Dedifferentiated amniotic fluid mesenchymal stem cell (primary cell): ENCODE measurements around the gene PTPRM.
"Not testable (repeated sequence)": the region's sequence is repeated elsewhere in the genome, so short reads cannot be mapped to it uniquely, and the experiment has no call there.

Experiments used
- DNase-seq: peaks from one replicate; pipeline ENCODE4 v3.0.0-alpha.2; 2016; ENCODE audit errors: extremely low spot score

The PTPRM gene

DNA sequence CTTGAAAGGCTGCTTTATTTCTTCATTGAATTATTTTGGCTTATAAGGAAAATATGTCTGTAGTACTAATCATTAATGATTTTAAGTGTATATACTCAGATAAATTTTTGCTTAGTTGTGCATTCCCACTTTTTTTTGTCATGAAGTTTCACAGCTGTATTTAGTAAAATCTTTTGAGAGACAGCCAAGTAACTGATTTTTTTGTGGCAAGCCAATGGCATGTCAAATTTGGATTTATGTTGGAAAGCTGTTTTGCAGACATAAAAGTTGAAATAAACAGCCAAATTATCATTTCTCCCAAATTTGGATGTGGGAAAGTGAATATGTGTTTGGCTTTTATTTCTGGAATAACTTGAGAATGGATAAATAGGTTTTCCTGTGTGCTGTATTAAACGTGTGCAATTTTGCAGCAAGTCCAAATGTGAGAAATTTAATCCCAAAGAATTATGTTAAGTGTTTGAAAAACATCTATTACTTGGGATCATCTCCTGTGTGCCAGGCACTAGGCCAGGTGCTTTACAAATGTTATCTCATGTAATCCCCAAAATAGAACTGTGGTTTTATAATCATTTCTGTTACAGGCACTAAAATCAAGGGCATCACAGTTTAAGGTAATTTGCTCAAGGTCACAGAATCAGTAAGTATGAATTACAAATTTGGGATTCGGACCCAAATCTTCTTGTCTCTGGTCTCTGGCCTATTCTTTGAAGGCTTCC, 160.4 kb downstream of the PTPRM start:
- DNase-seq: peak; percentile 34

DNA sequence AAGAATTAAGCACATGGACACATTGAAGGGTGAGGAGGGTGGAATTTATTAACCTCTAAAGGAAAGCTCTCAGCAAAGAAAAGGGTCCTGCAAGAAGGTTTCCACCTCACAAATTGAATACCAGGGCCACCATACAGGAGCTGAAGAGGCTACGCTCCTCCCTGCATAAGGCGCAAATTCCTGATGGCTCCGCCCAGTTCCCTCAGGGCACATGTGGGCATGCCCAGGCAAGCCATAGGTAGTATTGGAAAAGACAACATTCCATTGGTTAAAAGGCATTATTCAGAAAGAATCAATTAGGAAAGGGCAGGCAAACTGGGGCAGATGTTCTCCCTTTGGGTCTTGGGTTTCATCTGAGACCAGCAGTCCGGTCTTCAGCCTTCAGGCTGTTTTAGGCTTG, 161.2 kb downstream of the PTPRM start:
- DNase-seq: no peak

DNA sequence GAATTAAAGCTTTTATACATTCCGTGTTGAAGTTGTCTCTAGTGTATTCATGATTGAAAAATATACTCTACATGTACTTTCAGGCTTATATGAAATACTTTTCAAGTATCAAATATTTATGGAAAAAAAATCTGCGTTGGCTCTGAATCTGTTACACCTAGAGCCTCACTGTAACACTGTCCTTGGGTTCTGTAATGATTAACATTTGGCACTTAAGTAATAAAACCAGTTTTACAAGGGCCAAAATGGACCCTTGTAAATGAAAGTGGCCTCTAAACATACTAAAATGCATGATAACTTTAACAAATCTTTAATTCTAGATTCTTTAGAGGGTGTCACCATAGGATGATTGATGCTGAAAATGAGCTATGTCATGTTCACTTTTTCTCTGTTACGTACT, 162.8 kb downstream of the PTPRM start:
- no peak for DNase-seq

GRCh38 chr18:7730682-7731081, 163.6 kb downstream of the PTPRM start:
- DNase-seq: no peak

GRCh38 chr18:7733642-7734041, 166.5 kb downstream of the PTPRM start:
- no peak for DNase-seq

DNA sequence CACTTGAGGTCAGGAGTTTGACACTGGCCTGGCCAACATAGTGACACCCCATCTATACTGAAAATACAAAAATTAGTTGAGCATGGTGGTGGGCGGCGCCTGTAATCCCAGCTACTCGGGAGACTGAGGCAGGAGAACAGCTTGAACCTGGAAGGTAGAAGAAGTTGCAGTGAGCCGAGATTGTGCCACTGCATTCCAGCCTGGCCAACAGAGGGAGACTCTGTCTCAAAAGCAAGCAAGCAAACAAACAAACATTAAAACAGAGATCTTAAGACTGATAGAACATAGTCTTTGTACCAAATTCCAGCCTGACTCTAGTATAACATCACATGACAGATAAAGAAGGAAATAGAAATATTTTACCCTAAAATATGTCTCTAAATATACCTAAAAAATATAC, 168.1 kb downstream of the PTPRM start:
- DNase-seq: no peak

GRCh38 chr18:7735626-7736175, 168.6 kb downstream of the PTPRM start:
- DNase-seq: no peak

GRCh38 chr18:7736526-7736925, 169.4 kb downstream of the PTPRM start:
- DNase-seq: not testable (repeated sequence)

DNA sequence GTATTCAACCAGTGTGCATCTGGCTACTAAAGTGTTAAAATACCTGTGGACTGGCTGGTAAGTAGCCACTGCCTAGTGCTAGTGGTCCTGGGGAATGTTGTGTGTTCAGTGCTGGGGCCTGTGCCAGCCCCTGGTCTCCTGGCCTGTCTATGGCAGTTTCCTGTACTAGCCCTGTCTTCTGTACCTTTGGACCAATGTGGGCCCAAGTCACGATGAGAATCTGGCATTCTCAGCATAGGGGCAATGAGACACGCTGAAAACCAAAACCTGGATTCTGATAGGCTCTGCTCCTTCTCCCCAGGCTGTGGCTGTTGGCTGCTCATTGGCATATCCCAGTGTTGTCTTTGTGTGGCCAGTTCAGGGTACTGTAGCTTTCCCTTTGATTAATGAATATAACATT, 170.4 kb downstream of the PTPRM start:
- DNase-seq: no peak

- DNase-seq: peak; percentile 43
Measured at GRCh38 chr18:7740821-7741220, 173.7 kb downstream of the PTPRM start.

- no peak for DNase-seq
Measured at GRCh38 chr18:7741640-7742039, 174.5 kb downstream of the PTPRM start.

- DNase-seq: no peak
Measured at GRCh38 chr18:7742224-7742623, 175.1 kb downstream of the PTPRM start.

- no peak for DNase-seq
Measured at GRCh38 chr18:7743256-7743655, 176.1 kb downstream of the PTPRM start.

DNA sequence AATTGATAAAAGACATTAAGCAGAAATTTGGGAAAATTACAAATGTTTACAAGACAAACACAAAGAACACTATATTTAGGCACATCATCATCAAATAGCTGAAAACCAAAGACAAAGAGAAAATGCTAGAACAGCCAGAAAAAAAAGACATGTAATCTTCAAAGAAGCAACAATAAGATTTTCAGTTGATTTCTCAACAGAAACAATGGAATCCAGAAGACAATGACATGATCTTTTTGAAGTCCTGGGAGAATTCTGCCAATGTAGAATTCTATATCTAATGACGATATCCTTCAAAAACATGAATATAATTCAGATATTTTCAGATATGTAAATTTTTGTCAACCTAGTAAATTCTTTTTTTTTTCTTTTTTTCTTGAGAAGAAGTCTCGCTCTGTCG, 179.0 kb downstream of the PTPRM start:
- no peak for DNase-seq

DNA sequence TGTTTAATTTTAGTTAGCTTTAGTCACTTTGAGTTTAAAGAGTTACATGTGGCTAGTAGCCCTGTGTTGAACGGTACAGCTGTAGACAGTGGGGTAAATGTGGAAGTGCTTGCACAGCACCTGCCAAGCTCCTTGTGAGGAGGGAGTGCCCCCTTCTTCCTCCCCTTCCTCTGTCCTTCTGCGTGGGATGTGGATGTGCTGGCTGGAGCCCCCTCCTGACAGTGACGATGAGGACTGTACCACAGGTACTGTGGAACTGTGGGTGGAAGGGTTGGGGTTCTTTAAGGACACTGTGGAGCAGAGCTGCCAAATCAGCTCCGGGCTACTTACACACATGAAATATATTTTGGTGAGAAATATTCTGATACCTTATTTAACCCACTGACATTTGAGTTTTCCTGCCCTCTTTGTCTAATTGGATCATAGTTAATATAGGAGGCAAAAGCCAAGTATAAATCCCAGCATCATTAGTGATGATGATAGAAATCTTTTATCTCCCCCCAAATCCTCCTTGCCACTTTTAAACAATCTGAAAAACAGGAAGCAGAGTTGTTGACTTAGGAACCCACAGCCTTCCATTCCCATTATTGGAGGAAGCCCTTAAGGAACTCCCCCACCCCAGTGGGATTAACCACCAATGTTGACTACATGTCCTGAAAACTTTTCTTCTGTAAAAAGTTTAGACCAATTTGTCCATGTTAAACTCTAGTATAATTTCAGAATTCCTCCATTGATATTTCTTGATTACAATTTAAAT, 181.3 kb downstream of the PTPRM start:
- DNase-seq: no peak

GRCh38 chr18:7749008-7749405, 181.9 kb downstream of the PTPRM start:
- DNase-seq: no peak

- DNase-seq: no peak
Measured at GRCh38 chr18:7749510-7749981, 182.4 kb downstream of the PTPRM start.

DNA sequence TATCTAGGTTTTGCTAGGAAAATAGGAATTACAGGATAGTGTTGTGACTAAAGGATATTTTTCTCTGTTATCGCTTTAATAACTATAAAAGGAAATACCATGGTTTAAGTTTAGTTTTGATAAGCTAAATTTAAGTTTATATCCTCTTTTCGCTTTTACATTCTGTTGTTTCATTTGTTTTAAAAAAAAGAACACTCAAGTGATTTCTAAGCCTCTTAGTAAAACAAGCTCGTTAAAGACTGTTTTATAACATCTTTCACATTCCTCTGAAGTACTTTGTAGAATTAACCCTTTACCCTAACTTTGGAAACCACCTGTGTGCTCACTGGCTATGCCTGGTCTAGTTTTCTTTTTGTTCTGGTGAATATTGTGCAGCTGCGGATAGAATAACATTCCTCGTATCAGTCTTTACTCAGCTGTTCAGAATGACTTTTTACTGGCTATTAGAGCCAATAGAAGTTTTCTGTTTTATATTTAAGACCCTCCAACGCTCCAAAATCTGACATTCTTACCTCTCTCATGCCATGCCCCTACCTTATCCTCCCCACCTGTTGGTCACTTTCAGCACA, 183.1 kb downstream of the PTPRM start:
- DNase-seq: no peak

DNA sequence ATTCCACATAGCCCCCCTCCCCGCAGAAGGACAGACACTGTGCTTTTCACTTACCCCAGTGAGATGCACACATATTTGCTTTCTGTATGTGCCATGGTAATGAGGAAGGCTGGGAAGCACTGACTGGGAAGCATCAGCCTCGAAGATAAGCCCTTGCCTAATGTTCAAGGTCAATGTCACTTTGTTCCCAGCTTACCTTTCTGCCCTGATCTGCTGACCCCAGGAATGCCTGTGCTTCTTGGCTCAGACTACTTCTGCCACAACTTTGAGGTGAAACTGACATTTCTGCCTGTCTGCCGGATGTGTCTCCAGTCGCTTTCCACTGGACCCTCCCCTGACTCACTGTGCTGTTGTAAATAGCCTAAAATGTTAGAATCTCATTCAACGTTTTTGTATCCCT, 183.8 kb downstream of the PTPRM start:
- DNase-seq: no peak

- no peak for DNase-seq
Measured at GRCh38 chr18:7754258-7754657, 187.1 kb downstream of the PTPRM start.

DNA sequence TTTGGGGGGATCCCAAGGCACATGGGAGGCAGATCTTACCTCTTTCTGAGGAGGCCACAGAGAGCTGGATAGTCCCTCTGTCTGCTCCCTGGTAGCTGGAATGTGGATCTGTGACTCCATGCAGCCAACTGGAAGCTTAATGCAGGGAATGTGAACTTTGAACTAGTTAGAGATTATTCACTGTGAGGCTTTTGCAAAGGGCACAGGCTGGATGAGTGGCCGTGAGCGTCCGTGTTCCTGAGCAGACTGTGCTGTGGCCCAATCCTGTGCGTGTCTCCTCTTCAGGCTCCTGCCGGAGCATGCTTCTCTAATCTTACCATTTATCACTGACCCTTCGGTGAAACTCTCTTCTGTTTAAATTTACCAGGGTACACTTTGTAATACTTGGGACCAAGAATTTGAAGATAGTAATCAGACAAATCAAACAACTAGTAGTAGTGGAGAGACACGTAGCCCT, 187.6 kb downstream of the PTPRM start:
- no peak for DNase-seq

DNA sequence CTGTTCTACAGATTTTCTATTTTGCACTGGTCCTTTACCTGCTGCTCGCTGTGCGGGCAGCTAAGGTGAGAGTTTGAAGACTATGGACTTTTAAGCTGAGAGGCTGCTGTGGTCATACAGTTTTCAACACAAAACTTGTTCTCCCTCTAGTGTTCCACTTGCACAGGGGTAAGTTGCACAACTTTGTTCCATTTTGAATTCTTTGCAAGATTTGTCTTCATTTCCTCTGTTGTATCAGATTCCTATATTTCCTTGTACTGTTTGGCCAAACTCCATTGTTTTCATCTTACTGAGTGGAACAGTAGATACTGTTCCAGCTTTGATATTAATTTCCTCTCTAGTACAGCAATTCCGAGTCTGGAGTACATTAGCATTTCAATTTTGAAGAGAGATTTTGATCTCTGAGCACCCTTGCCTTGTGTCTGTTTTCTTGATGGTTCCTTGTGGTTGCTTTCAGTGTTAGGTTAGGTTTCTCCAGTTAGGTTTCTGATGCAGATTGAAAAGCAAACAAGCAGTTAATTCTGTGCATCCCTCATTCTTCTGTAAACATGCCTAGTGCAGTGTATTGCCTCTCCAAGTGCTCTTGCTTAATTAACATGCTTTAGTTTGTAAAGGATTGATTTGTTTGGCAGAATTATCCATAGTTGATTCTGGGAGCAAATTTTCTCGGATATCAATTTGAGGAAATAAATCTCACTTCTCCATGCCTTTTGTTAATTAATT, 188.8 kb downstream of the PTPRM start:
- no peak for DNase-seq
